ENCODE data around the gene PPP2R2B. TPM values are rescaled to one million over a fixed set of nuclear protein-coding genes. Genes with fewer than 3 reads are reported as not detected.

PPP2R2B gene
- total RNA-seq, 6 experiments from 2014 or later = 0.15 to 0.77 (median 0.27) TPM

- H3K9me3 ChIP-seq = no peaks in the 10 kb centered on the region
- no peak overlapping the region for H3K4me3 ChIP-seq
- no peak overlapping the region for H3K27ac ChIP-seq
- H3K27me3 ChIP-seq = no peaks in the 10 kb centered on the region
- 50% methylated on average over 7 of the region's 7 CpGs for WGBS (ENCODE audit: insufficient coverage, low coverage, low lambda C conversion rate, missing lambda C conversion rate)
- intact Hi-C loops (cut with DNase I) = no loop called here
- H3K36me3 ChIP-seq = no peaks in the 10 kb centered on the region
- ATAC-seq (no peak), DNase-seq (no peak)
- H3K4me1 ChIP-seq = peaks cover 0 to 17% (median 0%) of the 10 kb centered on the region in 4 donors
- no peak for TF ChIP-seq CTCF (IDR thresholded peaks at IDR 0.05)
- TF ChIP-seq POLR2A (IDR thresholded peaks at IDR 0.05) = no peak
Measured at GRCh38 chr5:146640285-146640896, 238.2 kb downstream of the PPP2R2B start.

- no peak overlapping the region for H3K4me3 ChIP-seq
- no peak for ATAC-seq
- H3K36me3 ChIP-seq = no peaks in the 10 kb centered on the region
- no peaks in the 10 kb centered on the region for H3K9me3 ChIP-seq
- H3K4me1 ChIP-seq = peaks cover 0 to 9% (median 0%) of the 10 kb centered on the region in 4 donors
- WGBS (ENCODE audit: insufficient coverage, low coverage, low lambda C conversion rate, missing lambda C conversion rate) = 91% methylated on average over 3 of the region's 3 CpGs
- H3K27me3 ChIP-seq = no peaks in the 10 kb centered on the region
- intact Hi-C loops (cut with DNase I) = no loop called here
- TF ChIP-seq POLR2A (IDR thresholded peaks at IDR 0.05) (no peak), CTCF (IDR thresholded peaks at IDR 0.05) (no peak)
- DNase-seq = no peak
- H3K27ac ChIP-seq = no peak overlapping the region
Measured at GRCh38 chr5:146635443-146635842, 243.1 kb downstream of the PPP2R2B start.

- Histone ChIP-seq H3K9me3 (no peaks in the 10 kb centered on the region), H3K36me3 (no peaks in the 10 kb centered on the region), H3K4me3 (no peak overlapping the region), H3K27me3 (no peaks in the 10 kb centered on the region), H3K27ac (no peak overlapping the region), H3K4me1 (peaks cover 0 to 9% (median 0%) of the 10 kb centered on the region in 4 donors)
- DNase-seq (peak in 2 of 3 donors; percentile 31 to 60), ATAC-seq (peak; percentile 69 to 95 (median 80))
- intact Hi-C loops (cut with DNase I) = no loop called here
- 17% methylated on average over 7 of the region's 8 CpGs for WGBS (ENCODE audit: insufficient coverage, low coverage, low lambda C conversion rate, missing lambda C conversion rate)
- TF ChIP-seq POLR2A (IDR thresholded peaks at IDR 0.05) (no peak), CTCF (IDR thresholded peaks at IDR 0.05) (no peak)
Measured at GRCh38 chr5:146633323-146633764, 245.2 kb downstream of the PPP2R2B start.

- 60% methylated on average over 8 of the region's 8 CpGs for WGBS (ENCODE audit: insufficient coverage, low coverage, low lambda C conversion rate, missing lambda C conversion rate)
- no peak overlapping the region for H3K27ac ChIP-seq
- no peak overlapping the region for H3K4me3 ChIP-seq
- no peaks in the 10 kb centered on the region for H3K9me3 ChIP-seq
- intact Hi-C loops (cut with DNase I) = no loop called here
- peaks cover 0 to 9% (median 0%) of the 10 kb centered on the region in 4 donors for H3K4me1 ChIP-seq
- no peaks in the 10 kb centered on the region for H3K36me3 ChIP-seq
- H3K27me3 ChIP-seq = no peaks in the 10 kb centered on the region
- ATAC-seq (no peak), DNase-seq (no peak)
- TF ChIP-seq POLR2A (IDR thresholded peaks at IDR 0.05) (no peak), CTCF (IDR thresholded peaks at IDR 0.05) (no peak)
Measured at GRCh38 chr5:146632620-146633322, 245.8 kb downstream of the PPP2R2B start.
